CD14-positive monocyte (primary cell): ENCODE measurements around the gene UBAC1. TPM values are rescaled to one million over a fixed set of nuclear protein-coding genes. Genes with fewer than 3 reads are reported as not detected.

ENCODE experiments used
- DNase-seq, 3 donors: peaks; one replicate each; pipeline ENCODE4 v3.0.0-alpha.2; 2011 to 2022
- H2AFZ ChIP-seq: 2 replicates; pipeline ENCODE4 v1.6.0; 2012; ENCODE audit warnings: mild to moderate bottlenecking, low read depth, low read length, inconsistent platforms; ENCODE audit not compliant: insufficient read depth, poor library complexity, severe bottlenecking
- H3K27ac ChIP-seq, 2 donors: 1 replicate in 1 of 2; 2 replicates in 1 of 2; pipeline ENCODE4 v1.5.1; 2012 to 2013; ENCODE audit warnings: low read length in 2 of 2, control low read depth in 1 of 2, inconsistent platforms in 1 of 2, low read depth in 1 of 2, mild to moderate bottlenecking in 1 of 2
- H3K27me3 ChIP-seq, 2 donors: one replicate each; pipeline versions ENCODE4 v1.6.0 to v1.6.1; 2011 to 2013; ENCODE audit warnings: low read length in 2 of 2; ENCODE audit not compliant: control insufficient read depth in 2 of 2, insufficient read depth in 2 of 2
- H3K36me3 ChIP-seq, 2 donors: replicated peaks in 1 of 2; 1 replicate in 1 of 2; 2 replicates in 1 of 2; pipeline versions ENCODE4 v1.5.1 to v1.6.1; 2012 to 2013; ENCODE audit warnings: low read length in 2 of 2, control low read depth in 1 of 2, inconsistent platforms in 1 of 2, mild to moderate bottlenecking in 1 of 2; ENCODE audit not compliant: insufficient read depth in 2 of 2, control insufficient read depth in 1 of 2
- H3K4me1 ChIP-seq, 2 donors: 1 replicate in 1 of 2; 2 replicates in 1 of 2; pipeline versions ENCODE4 v1.5.1 to v1.6.1; 2012 to 2013; ENCODE audit warnings: low read length in 2 of 2, control low read depth in 1 of 2, inconsistent platforms in 1 of 2, mild to moderate bottlenecking in 1 of 2, moderate library complexity in 1 of 2; ENCODE audit not compliant: insufficient read depth in 2 of 2, control insufficient read depth in 1 of 2
- H3K4me2 ChIP-seq: replicated peaks from 2 replicates; pipeline ENCODE3; 2012; ENCODE audit warnings: low read length, moderate library complexity, mild to moderate bottlenecking; ENCODE audit not compliant: poor library complexity, severe bottlenecking; ENCODE audit errors: extremely low read depth
- H3K4me3 ChIP-seq, 3 experiments: fragments of 200-600 bp in 1 of 3; sonication (generic) in 1 of 3; replicated peaks in 1 of 3; 1 replicate in 2 of 3; 2 replicates in 1 of 3; pipeline ENCODE4 v1.5.1; 2011 to 2013; ENCODE audit warnings: low read length in 3 of 3, mild to moderate bottlenecking in 3 of 3, control low read depth in 2 of 3, low read depth in 2 of 3, inconsistent platforms in 1 of 3, moderate library complexity in 1 of 3
- H3K79me2 ChIP-seq: 2 replicates; pipeline ENCODE4 v1.6.0; 2012; ENCODE audit warnings: mild to moderate bottlenecking, control low read depth, inconsistent platforms, low read length, moderate library complexity; ENCODE audit not compliant: insufficient read depth
- H3K9ac ChIP-seq: 2 replicates; pipeline ENCODE4 v1.6.0; 2017; ENCODE audit warnings: low read length, mild to moderate bottlenecking; ENCODE audit not compliant: insufficient read depth, poor library complexity, severe bottlenecking
- H3K9me3 ChIP-seq, 2 donors: replicated peaks in 1 of 2; 1 replicate in 1 of 2; 2 replicates in 1 of 2; pipeline versions ENCODE4 v1.5.1 to v1.6.1; 2012 to 2013; ENCODE audit warnings: low read length in 2 of 2, control low read depth in 1 of 2; ENCODE audit not compliant: control insufficient read depth in 1 of 2, insufficient read depth in 1 of 2
- H4K20me1 ChIP-seq: 2 replicates; pipeline ENCODE4 v1.6.0; 2012; ENCODE audit warnings: mild to moderate bottlenecking, low read length, control low read depth, moderate library complexity; ENCODE audit not compliant: insufficient read depth
- H3K27ac Mint-ChIP-seq, 7 donors: one replicate each; pipeline ENCODE4 v1.8.0; 2020; ENCODE audit warnings: mild to moderate bottlenecking in 7 of 7, mixed read lengths in 7 of 7, moderate library complexity in 6 of 7, inconsistent platforms in 2 of 7
- H3K27me3 Mint-ChIP-seq, 3 donors: one replicate each; pipeline ENCODE4 v1.8.0; 2021 to 2022; ENCODE audit warnings: low read depth in 3 of 3, mild to moderate bottlenecking in 3 of 3, mixed read lengths in 3 of 3, moderate library complexity in 3 of 3, inconsistent platforms in 1 of 3
- H3K36me3 Mint-ChIP-seq, 2 donors: one replicate each; pipeline ENCODE4 v1.8.0; 2020; ENCODE audit warnings: mixed read lengths in 2 of 2, inconsistent platforms in 1 of 2, mild to moderate bottlenecking in 1 of 2
- H3K4me1 Mint-ChIP-seq: one replicate; pipeline ENCODE4 v1.8.0; 2020; ENCODE audit warnings: mild to moderate bottlenecking, mixed read lengths
- H3K4me3 Mint-ChIP-seq, 2 donors: one replicate each; pipeline ENCODE4 v1.8.0; 2020; ENCODE audit warnings: mild to moderate bottlenecking in 2 of 2, mixed read lengths in 2 of 2, moderate library complexity in 1 of 2
- H3K9me3 Mint-ChIP-seq, 7 donors: one replicate each; pipeline ENCODE4 v1.8.0; 2020 to 2022; ENCODE audit warnings: mixed read lengths in 7 of 7, mild to moderate bottlenecking in 6 of 7, moderate library complexity in 6 of 7, inconsistent platforms in 2 of 7
- CTCF ChIP-seq: fragments of 200-600 bp; IDR thresholded peaks from one replicate; pipeline ENCODE4 v1.8.0; 2022; ENCODE audit warnings: antibody characterized with exemption, mild to moderate bottlenecking
- WGBS: methylation state at CpG from one replicate; pipeline ENCODE4 v1.1.5; 2013; ENCODE audit warnings: missing lambda C conversion rate; ENCODE audit not compliant: insufficient coverage; 5-methylcytosine and 5-hydroxymethylcytosine counted together
- intact Hi-C, 2 donors: fragments of 100-400 bp; cut with micrococcal nuclease; formaldehyde crosslinking; loops; one replicate each; pipeline versions ENCODE4 v1.15.0 to v1.15.1; 2023
- polyA plus RNA-seq, 3 donors: library from polyadenylated mRNA; depleted of rRNA in 1 of 3; unstranded in 2 of 3; stranded (reverse) in 1 of 3; fragments of 300-500 nt in 2 of 3; fragments of >200 nt in 1 of 3; fragmentation: Illumina TruSeq in 2 of 3; gene quantifications; 1 replicate in 2 of 3; 2 replicates in 1 of 3; pipeline ENCODE4 v1.2.3, GENCODE V29; 2012 to 2021

The UBAC1 gene
- polyA plus RNA-seq, 3 donors: 35.8 to 63.1 (median 52.5) TPM

GRCh38 chr9:136003411-136004218, 42.4 kb upstream of the UBAC1 start:
- Mint-ChIP-seq H3K9me3 (peaks cover 0 to 7% (median 0%) of the 10 kb centered on the region in 7 donors), H3K4me3 (no peak overlapping the region), H3K4me1 (peaks cover 6% of the 10 kb centered on the region), H3K27me3 (peaks cover 0 to 4% (median 0%) of the 10 kb centered on the region in 3 donors), H3K36me3 (peaks cover 13 to 16% of the 10 kb centered on the region in 2 donors), H3K27ac (peak overlapping the region in 1 of 7 donors; percentile 13)
- H3K4me1 ChIP-seq: peaks cover 0 to 4% of the 10 kb centered on the region in 2 donors
- H2AFZ ChIP-seq: no peak overlapping the region
- H3K4me3 ChIP-seq: no peak overlapping the region
- no peak for TF ChIP-seq CTCF
- WGBS: 74% methylated on average over 9 of the region's 15 CpGs
- no peak overlapping the region for H3K4me2 ChIP-seq
- no peaks in the 10 kb centered on the region for H3K27me3 ChIP-seq
- no peak for DNase-seq
- H3K27ac ChIP-seq: no peak overlapping the region
- no peaks in the 10 kb centered on the region for H3K9me3 ChIP-seq
- no peaks in the 10 kb centered on the region for H3K79me2 ChIP-seq
- no peak overlapping the region for H3K9ac ChIP-seq
- peaks cover 8 to 24% of the 10 kb centered on the region in 2 donors for H3K36me3 ChIP-seq
- intact Hi-C loops: no loop called here
- peaks cover 49% of the 10 kb centered on the region for H4K20me1 ChIP-seq

GRCh38 chr9:136002881-136003280, 41.7 kb upstream of the UBAC1 start:
- H3K4me2 ChIP-seq: no peak overlapping the region
- DNase-seq: no peak
- WGBS: 93% methylated on average over 3 of the region's 10 CpGs
- Mint-ChIP-seq H3K27me3 (peaks cover 0 to 4% (median 0%) of the 10 kb centered on the region in 3 donors), H3K27ac (no peak overlapping the region), H3K4me1 (peaks cover 6% of the 10 kb centered on the region), H3K36me3 (peaks cover 7 to 9% of the 10 kb centered on the region in 2 donors), H3K9me3 (peaks cover 0 to 7% (median 0%) of the 10 kb centered on the region in 7 donors), H3K4me3 (peak overlapping the region in 1 of 2 donors; percentile 31)
- peaks cover under 1 to 16% of the 10 kb centered on the region in 2 donors for H3K36me3 ChIP-seq
- H3K27ac ChIP-seq: no peak overlapping the region
- no peak overlapping the region for H2AFZ ChIP-seq
- intact Hi-C loops: no loop called here
- TF ChIP-seq CTCF: no peak
- peaks cover 0 to 4% of the 10 kb centered on the region in 2 donors for H3K4me1 ChIP-seq
- H3K4me3 ChIP-seq: no peak overlapping the region
- no peaks in the 10 kb centered on the region for H3K27me3 ChIP-seq
- no peaks in the 10 kb centered on the region for H3K9me3 ChIP-seq
- H4K20me1 ChIP-seq: peaks cover 41% of the 10 kb centered on the region
- no peaks in the 10 kb centered on the region for H3K79me2 ChIP-seq
- no peak overlapping the region for H3K9ac ChIP-seq
